GM13977 (cell line): ENCODE data around the gene GUCD1.

Source experiments
- DNase-seq: peaks from one replicate; pipeline ENCODE4 v3.0.0; 2012; ENCODE audit warnings: low spot score
- CTCF ChIP-seq: IDR thresholded peaks from 2 replicates; pipeline ENCODE4 v1.5.1; 2012; ENCODE audit warnings: mild to moderate bottlenecking, control low read depth; ENCODE audit not compliant: insufficient read depth; ENCODE audit errors: extremely low read depth, missing control alignments
- in situ Hi-C: fragments of 300-500 bp; cut with MboI; formaldehyde crosslinking; loops from one replicate; pipeline ENCODE4 v1.12.0; 2022; ENCODE audit warnings: low sequenced_read_pairs, low pct_unique_long_range_greater_than_20kb, mixed read lengths, inconsistent platforms; ENCODE audit not compliant: unreplicated experiment

GUCD1 gene

DNA sequence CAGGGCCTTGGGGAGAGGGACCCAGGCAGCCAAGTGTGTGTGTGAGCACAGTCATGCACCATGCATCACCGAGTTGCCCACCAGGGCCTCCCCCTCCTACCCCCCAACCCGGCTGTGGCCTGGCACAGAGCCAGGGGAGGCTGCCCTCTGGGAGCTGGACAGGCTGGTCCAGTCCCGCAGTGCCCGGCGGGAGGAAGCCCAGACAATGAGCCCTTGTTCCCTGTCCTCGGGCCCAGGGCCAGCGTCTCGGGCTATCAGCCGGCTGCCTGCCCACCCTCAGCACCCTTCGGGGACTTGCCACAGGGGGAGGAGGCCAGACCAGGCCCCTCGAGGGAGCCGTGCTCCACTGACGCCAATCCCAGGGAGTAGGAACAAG, 33.4 kb upstream of the GUCD1 start:
- TF ChIP-seq CTCF: no peak
- no peak for DNase-seq
- in situ Hi-C loops: no loop called here

DNA sequence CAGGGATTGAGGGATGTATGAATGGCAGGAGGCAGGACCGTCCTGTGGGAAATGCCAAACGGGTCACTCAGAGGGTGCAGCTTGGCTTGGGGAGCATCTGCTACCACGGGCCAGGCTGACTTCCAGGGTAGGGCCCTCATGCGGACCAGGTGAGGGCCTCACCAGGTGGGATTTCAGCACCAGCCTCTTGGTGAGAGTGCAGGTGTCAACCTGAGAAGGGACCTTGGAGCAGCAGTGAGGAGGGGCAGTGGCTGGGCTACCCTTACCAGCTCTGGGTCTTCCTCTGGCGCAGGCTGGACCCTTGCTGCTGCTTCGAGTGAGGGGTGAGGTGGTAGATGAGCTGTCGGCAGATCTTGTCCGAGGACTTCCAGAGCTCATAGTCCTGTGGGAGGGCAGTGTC, 33.0 kb upstream of the GUCD1 start:
- in situ Hi-C loops: no loop called here
- no peak for TF ChIP-seq CTCF
- DNase-seq: no peak

DNA sequence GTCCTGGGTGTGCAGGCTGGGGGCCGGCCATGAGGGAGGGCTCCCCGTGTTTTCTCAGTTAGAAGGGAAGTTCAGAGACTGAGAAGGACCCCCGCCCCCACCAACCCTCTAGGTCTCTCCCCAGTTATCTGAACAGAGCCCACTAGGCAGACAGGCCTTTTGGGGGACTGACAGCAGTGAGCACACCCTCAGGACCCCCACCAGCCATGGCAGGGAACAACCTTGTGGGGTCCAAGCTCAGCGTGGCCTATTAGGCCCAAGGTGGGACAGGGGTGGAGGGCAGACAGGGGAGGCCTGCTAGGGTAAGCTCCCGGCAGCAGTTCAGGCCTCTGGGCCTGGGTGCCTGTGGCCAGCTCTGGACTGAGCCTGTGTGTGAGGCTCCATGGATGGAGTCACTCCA, 32.3 kb upstream of the GUCD1 start:
- DNase-seq: no peak
- TF ChIP-seq CTCF: no peak
- in situ Hi-C loops: no loop called here

- DNase-seq: no peak
- TF ChIP-seq CTCF: no peak
- in situ Hi-C loops: no loop called here
Measured at GRCh38 chr22:24585927-24586546, 31.1 kb upstream of the GUCD1 start.

DNA sequence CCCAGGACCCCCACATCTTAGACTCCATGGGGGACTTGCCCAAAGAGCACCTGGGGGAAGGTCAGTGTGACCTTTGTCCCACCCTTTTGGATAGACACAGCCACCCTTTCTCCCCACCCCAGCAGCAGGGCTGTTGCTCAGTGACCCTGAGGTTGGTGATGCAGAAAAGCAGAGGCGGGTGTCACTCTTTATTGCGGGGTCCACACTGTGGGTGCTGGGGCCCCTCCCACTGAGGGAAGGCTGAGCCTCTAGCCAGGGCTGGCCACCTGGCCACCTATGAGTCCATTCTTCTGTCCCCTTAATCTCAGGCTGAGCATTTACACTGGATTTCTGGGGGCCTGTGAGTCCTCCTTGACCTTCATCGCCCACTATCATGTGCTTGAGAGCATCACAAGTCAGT, 30.5 kb upstream of the GUCD1 start:
- in situ Hi-C loops: no loop called here
- DNase-seq: no peak
- TF ChIP-seq CTCF: no peak

GRCh38 chr22:24584871-24585411, 30.0 kb upstream of the GUCD1 start:
- DNase-seq: no peak
- in situ Hi-C loops: no loop called here
- TF ChIP-seq CTCF: no peak
